Uterus (tissue), 2 donors: ENCODE results near the gene MCMBP.

Experiments
- POLR2A ChIP-seq, 2 donors: fragments of 450-650 bp; IDR thresholded peaks; one replicate each; pipeline ENCODE4 v1.6.1; 2016; ENCODE audit warnings: antibody characterized with exemption in 2 of 2, mild to moderate bottlenecking in 1 of 2, moderate library complexity in 1 of 2
- TF ChIP-seq, protein P1 (sequence below), 4 experiments: fragments of 200-600 bp in 2 of 4; fragments of 450-650 bp in 2 of 4; sonication (generic) in 2 of 4; IDR thresholded peaks; one replicate each; pipeline ENCODE4 v1.5.1; 2016 to 2019; ENCODE audit warnings: antibody characterized with exemption in 4 of 4, mild to moderate bottlenecking in 2 of 4, moderate library complexity in 1 of 4

DNA sequence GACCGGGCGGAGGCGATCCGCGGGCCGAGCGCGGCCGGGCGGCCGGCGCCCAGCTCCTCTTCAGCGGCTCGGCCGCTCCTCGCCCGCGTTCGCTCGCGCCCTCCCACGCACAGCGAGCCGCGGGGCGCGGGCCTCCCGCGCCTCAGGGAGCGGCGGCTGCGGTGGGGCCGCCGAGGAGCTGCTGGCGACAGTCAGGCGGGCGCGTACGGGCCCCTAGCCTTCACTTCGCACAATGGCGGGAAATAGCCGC, at the start of gene MCMBP:
- TF ChIP-seq, protein P1, sequence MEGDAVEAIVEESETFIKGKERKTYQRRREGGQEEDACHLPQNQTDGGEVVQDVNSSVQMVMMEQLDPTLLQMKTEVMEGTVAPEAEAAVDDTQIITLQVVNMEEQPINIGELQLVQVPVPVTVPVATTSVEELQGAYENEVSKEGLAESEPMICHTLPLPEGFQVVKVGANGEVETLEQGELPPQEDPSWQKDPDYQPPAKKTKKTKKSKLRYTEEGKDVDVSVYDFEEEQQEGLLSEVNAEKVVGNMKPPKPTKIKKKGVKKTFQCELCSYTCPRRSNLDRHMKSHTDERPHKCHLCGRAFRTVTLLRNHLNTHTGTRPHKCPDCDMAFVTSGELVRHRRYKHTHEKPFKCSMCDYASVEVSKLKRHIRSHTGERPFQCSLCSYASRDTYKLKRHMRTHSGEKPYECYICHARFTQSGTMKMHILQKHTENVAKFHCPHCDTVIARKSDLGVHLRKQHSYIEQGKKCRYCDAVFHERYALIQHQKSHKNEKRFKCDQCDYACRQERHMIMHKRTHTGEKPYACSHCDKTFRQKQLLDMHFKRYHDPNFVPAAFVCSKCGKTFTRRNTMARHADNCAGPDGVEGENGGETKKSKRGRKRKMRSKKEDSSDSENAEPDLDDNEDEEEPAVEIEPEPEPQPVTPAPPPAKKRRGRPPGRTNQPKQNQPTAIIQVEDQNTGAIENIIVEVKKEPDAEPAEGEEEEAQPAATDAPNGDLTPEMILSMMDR (IDR thresholded peaks at IDR 0.05) = peak in 1 of 4 experiments; percentile 17
- TF ChIP-seq POLR2A (IDR thresholded peaks at IDR 0.05) = peak; percentile 88 to 90
